ENCODE measurements around the gene ATG10.
"Not testable (repeated sequence)": the region's sequence is repeated elsewhere in the genome, so short reads cannot be mapped to it uniquely, and the experiment has no call there.

Gene ATG10

DNA sequence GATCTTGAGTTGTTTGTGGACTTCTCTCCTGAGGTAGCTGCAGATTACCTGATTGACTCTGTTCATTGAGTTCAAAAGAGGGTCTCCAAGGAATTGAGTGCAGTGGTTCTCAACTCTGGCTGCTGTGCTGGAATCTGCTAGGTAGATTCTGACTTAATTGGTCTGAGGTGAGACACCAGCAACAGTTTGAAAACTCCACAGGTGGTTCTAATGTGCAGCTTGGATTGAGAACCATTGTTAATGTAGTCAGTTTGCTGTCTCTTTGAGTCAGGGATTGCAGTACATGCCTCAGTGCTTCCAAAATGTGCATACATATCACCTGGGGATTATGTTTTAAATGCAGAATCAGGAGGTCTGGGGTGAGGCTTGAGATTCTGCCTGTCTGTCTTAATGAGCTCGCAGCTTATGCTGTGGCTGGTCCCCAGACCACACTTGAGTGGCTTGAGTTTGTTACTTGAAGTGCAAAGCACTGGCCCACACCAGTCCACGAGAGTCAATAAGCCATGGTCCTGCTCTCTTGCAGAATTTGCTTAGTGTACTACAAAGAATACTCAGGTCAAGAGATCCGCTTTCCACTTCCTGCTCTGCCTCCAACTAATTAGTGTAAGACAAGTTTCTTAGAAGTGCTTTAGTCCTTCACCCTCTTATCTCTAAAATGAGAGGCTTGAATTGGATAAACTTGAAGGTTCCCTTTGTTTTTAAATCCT is 82.3 kb downstream of the ATG10 start:
- DNase-seq (ENCODE audit: low read depth in 2 of 2), result no peak

DNA sequence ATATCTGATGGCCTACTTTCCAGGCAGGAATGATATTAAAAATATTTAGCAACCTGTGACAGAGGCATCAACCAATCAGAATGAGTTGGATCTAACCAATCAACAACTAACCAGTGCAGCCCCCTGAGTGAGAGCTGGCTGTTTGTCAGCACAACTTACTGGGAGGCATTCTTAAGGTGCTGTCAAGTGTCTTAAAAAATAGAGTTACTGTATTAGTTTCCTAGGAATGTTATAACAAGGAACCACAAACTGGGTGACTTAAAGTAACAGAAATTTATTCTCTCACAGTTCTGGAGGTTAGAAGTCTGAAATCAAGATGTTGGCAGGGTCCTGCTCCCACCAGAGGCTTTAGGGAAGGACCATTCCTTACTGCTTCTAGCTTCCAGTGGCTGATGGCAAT is 85.2 kb downstream of the ATG10 start:
- DNase-seq (ENCODE audit: low read depth in 2 of 2), result no peak

DNA sequence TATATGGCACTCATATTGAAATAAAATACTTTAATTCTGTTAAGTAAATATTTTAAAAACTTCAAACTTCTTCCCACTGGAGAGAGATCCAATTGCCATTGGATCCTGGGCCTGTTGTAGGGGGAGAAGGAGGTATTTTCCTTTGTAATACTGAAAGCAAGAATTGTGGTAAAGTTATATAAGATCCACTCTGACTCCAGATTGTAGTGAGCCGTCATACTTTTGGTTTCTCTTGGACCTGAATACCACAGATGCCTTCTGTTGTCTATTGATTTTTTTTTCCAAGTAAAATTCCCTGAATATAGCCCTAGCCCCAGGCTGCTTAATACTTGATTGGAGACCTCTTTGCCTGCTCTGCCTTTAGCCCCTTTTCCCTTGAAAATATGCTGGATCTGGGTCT is 86.9 kb downstream of the ATG10 start:
- DNase-seq (ENCODE audit: low read depth in 2 of 2), result no peak

DNA sequence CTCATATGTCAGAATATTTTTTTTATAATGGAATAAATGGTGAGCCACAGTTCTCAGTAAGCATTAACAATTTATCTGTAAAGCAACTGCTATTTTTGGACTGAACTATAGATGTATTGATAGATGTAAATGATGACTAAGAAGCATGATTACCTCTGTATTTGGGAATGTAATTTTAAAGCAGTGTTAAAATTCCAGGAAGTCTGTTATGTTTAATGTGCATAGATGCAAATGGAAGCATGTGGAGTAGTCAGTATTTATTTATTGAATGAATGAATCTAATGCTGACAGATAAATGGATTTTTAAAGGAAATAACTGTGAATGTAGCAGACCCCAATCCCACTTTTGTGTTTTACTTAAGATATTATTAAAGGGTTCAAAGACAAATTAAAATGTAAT is 95.0 kb downstream of the ATG10 start:
- no peak for DNase-seq (ENCODE audit: low read depth in 2 of 2)

DNA sequence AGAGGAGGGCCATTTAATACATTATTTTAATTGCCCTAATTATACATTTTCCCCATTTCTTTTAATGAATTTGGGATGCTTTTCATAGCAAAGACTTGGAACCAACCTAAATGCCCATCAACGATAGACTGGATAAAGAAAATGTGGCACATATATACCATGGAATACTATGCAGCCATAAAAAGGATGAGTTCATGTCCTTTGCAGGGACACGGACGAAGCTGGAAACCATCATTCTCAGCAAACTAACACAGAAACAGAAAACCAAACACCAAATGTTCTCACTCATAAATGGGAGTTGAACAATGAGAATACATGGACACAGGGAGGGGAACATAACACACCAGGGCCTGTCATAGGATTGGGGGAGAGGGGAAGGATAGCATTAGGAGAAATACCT is 96.2 kb downstream of the ATG10 start:
- not testable (repeated sequence) for DNase-seq (ENCODE audit: low read depth in 2 of 2)

DNA sequence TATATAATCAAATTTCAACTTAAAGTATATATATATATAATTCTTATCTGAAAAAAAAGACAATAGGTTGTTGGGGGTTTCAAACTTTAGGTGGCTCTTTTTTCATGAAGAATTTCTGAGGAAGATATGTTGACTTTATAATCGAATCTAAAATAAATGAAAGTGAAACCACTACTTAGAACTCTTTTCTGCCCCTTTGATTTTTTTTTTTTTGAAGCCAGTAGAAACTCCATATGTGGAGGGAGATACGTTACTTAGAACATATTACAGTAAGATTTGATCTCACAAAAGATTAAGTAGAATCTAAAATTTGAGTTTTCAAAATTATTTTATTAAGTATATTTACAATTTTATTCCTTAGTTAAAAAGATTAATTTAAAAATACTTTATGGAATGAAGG is 96.9 kb downstream of the ATG10 start:
- no peak for DNase-seq (ENCODE audit: low read depth in 2 of 2)

DNA sequence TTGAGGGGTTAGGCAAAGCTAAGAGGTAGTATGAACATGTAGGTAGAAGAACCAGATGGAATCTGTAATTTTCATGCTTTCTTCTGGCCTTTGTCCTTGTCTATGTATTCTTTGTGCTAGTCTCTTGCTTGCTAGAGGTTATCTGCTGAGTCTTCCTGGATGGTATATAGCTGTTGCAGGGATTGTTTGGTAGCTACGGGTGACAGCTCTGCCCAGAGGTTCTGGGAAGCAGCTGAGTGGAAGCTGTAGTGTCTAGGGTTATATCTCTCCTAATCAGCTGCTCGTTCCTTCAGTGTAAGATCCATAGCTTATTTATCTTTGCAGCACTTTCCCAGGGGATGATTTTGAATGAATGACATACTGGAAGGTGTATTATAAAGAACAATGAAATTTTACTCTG is 100.3 kb downstream of the ATG10 start:
- DNase-seq (ENCODE audit: low read depth in 2 of 2), result no peak

DNA sequence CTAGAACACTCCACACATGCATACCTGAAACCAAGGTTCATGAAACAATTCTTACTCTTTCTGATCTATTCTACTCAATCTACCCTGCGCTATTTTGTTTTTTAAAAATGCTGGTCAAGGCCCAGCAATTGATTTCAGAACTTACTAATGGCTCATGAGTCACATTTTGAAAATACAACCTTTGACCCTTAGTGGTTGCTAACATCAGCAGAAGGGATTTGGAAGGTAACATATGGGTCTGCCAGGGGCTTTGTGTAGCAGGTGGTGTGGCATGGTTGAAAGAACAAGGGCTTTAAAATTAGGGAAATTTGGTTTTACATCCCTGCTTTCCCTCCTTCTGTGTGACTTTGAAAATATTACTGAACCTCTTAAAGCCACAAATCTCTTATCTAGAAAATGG is 101.4 kb downstream of the ATG10 start:
- no peak for DNase-seq (ENCODE audit: low read depth in 2 of 2)

DNA sequence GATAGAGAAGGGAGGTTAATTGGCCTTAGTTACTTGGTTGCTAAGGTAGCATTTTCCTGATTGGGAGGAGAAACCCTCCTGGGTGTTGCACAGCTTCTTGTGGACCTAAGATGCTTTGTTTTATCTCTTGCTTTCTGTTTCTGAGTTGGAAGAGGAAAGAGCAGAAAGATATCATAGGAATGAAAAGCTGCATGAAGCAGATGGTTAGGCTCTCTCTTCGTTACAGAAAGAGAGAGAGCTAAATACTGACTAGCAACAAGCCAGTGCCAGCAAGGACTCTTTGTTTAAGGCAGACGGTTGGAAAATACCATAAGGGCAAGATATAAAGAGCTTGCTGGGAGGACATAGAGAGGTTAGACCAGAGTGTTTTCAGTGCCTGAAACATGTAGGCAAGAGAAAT is 103.1 kb downstream of the ATG10 start:
- no peak for DNase-seq (ENCODE audit: low read depth in 2 of 2)

DNA sequence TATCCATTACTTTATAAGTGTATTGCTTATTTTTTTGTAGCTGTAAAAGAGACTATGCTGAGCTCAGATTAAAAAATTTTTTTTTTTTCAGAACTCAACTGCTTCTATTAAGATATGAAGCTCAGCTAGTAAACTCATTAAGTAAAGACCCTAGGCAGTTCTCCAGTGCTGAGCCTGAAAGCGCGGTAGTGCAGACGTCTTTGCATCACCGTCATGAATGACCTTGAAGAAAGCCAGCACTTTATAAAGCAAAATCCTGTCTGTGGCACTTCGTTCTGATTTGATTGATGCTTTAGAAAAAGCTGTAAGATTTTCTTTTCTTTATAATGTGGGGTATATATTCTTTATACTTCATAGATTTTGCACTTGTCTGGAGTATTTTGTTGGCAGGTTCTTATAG is 105.7 kb downstream of the ATG10 start:
- no peak for DNase-seq (ENCODE audit: low read depth in 2 of 2)

DNA sequence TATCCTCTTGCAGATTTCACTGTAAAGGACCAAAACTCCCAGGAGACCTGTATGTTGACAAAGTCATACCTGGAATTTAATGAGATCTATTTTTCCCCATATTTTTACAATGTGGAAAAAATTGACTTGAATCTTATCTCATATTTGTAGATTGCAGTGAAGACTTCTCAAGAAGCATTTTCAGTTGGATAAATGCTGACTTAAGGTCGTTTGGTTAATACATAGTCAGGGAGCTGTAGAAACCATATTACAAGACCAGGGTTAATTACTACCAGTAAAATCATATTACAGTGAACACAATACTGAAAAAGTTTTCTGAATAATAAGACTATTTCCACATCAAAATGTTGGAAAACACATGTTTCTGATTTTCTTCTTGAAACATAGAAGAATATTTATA is 119.8 kb downstream of the ATG10 start:
- DNase-seq (ENCODE audit: low read depth in 2 of 2), result no peak

DNA sequence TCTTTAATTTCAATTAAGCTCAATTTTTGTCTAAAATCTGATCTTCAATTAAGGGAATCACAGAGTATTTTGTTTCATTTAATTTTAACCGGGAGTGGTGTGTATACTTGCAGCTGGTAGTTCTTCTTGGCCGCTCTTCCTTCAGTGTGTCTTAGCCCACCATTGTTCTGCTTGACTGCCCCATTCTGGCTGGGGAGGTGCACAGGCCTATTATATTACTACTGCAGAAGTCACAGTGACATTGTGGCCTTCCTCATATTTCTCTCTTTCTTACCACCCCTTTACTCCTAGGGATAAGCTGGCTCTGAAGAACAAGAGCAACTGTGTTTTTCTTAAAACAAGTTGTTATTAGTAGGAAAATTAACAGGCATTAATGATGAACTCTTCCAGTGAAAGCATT is 123.7 kb downstream of the ATG10 start:
- no peak for DNase-seq (ENCODE audit: low read depth in 2 of 2)

DNA sequence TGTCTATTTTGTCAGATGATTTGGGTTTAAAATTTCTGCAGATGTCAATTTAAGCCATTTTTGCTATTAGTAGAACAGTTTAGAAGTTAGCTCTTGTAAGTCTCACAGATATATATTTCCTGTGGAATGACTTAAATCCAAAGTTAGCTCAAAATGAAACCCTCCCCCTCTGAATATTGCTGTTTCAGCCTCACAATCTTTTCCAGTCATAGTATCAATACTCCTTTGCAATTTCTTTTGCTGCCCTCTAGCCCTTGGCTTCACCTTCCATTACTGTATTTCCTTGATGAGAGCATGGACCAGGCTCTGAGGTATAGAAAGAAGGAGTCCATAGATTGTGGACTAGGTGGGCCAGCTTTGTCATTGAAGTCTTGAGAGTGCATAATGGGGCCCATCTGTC is 124.4 kb downstream of the ATG10 start:
- DNase-seq (ENCODE audit: low read depth in 2 of 2), result no peak

DNA sequence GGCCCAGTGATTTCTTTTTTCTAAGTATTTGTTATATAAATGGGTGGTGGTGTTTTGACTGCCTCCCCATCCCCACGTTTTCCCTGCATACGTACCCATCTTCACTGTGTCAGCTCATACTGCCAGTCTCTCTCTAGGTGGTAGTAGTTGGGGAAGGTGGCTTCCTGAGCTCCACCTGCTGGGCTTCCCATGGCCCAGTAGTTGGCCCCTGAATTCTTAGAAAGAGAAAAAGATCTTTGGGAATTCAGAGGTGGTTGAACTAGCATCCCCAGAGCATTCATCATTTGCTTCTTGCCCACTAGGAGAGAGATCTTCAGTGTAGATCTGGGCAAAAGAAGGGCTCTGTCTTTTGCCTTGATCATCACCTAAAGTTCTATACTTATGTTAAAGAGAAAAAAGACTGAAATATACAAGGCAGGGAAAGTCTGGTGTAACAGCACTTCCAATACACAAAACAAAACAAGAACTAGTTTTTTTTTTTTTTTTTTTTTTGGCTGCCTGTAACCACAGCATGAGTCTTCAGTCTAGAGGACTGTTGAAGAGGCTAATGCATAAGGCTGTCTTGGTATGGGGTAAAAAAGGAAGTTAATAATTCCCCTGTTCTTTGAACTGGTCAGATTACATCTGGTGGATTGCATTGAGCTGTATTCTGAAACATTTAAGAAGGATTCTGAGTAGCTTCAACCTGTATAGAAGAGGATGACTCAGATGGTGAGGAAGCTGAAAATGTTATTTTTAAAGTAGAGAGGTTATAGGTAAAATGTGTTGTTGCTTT is 128.7 kb downstream of the ATG10 start:
- no peak for DNase-seq (ENCODE audit: low read depth in 2 of 2)

DNA sequence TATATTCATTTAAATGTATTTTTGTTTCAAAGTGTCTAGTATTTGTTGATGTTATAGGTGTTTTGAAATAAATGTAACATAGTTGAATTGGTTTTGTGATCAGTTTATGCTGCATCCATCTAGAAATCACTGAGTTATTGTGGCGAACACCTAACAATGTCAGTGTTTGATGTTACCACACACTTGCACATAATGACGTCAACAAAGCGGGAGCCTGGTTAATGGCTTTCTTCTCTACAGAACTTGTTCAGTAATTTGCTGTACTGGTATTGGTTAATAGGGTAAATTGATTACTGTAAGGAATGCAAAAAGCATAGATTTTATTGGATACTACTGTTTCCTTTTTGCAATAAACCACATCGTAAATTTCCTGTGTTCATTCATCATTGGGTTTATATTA is 133.0 kb downstream of the ATG10 start:
- no peak for DNase-seq (ENCODE audit: low read depth in 2 of 2)

DNA sequence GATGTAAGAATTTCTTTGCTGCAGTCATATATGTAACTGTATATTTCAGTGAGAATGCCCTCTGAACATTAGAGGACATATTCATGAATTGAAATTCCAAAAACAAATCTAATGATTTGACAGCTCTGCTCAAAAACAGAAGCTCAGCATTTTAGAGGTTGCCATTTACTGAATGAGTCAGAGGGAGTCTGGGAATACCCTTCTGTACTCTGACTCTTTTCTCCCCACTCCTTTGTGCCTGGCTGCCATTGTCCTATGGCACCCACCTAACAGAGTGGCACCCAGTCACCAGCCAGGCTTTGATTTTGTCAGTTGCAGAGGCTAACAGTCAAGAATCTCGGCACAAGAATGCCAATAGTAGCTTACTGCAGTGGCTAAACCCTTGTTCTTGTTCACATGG is 133.6 kb downstream of the ATG10 start:
- no peak for DNase-seq (ENCODE audit: low read depth in 2 of 2)

DNA sequence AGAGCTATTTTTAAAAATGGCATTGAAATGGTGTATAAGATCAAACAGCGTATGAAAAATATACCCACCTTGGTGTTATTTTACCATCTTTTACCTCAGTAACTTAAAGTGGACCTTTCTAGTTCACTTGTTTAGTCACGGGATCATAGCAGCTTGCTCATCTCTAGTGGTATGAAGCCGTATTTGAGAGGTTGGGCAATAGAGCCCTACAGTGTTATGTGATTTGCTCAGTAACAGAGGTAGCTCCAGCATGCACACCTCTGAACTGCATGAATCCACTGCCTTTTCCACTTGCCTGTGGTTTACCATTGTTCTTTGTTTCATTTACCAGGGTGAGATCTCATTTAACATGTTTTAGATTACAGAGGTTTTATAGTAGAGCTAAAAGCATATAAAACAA is 134.4 kb downstream of the ATG10 start:
- no peak for DNase-seq (ENCODE audit: low read depth in 2 of 2)

DNA sequence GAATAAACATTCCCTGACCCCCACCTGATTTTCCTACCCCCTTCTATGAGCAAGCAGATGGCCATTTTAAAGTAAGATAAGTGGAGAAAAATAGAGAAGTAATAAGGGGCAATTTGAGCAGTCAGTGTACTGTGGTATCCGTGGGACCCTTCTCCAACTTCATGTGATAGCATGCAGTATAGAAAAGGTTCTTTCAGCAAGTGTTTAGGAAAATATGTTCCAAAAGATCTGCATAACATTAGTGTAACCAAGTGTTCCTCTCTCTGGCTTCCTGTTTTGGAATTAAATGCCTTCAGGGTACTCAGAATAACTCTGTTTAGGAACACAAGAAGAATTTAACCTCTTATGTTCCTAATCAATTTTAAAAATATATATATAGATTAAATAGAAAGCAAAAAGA is 134.9 kb downstream of the ATG10 start:
- no peak for DNase-seq (ENCODE audit: low read depth in 2 of 2)

DNA sequence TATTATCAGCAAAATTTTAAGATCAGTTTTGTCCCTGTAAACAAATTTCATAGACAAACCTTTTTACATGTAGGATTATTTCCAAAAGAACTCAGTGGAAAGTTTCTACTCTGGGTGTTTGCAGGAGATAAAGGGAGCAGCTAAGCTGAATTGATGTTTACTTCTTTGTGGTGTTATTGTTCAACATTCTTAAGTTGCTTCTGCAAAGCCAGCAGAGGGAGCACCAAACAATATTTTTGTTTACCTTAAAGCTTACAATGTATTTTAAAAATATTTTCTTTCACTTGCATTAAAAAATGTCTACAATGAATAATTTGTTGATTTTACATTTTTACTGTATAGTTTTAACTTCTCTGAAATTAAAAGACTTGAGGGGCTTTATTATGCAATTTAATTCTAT is 135.4 kb downstream of the ATG10 start:
- DNase-seq (ENCODE audit: low read depth in 2 of 2), result no peak

DNA sequence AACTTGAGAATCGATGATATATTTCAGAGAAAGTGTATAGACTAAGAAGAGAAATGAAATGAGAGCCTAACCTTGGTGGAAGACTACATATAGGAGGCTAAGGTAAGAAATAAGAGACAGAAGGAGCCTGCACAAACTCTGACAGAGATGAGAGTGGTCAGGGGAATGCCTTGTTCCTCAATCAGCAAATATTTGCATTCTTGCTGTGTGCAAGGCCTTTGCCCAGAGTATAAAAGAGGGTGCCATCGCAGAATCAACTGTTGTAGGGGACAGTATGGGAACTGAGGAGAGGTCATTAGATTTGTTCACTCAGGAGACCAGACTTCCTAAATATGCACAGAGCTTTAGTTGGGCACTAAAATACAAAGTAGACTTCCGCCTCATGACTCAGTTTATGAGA is 137.2 kb downstream of the ATG10 start:
- DNase-seq (ENCODE audit: low read depth in 2 of 2), result no peak

DNA sequence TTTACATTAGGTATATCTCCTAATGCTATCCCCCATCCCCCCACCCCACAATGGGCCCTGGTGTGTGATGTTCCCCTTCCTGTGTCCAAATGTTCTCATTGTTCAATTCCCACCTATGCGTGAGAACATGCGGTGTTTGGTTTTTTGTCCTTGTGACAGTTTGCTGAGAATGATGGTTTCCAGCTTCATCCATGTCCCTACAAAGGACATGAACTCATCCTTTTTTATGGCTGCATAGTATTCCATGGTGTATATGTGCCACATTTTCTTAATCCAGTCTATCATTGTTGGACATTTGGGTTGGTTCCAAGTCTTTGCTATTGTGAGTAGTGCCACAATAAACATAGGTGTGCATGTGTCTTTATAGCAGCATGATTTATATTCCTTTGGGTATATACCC is 138.1 kb downstream of the ATG10 start:
- DNase-seq (ENCODE audit: low read depth in 2 of 2), result not testable (repeated sequence)

DNA sequence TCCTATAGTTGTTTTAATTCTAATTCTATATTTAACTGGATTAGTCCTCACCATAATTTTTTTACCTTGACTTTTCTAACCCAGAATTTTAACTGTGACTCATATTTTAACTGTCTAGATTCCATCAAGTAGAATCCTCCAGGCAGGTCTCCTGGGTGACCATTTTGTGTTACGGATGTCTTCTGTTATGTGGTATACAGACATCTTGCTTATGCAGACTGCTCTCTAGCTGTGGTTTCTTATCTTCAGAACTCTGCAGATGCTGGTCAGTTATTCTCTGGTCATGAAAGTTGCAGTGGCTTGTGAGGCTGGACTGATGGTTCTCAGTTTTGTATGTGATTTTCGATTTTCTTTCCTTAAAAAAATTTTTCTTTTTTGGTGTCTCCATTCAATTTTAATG is 139.4 kb downstream of the ATG10 start:
- DNase-seq (ENCODE audit: low read depth in 2 of 2), result no peak

DNA sequence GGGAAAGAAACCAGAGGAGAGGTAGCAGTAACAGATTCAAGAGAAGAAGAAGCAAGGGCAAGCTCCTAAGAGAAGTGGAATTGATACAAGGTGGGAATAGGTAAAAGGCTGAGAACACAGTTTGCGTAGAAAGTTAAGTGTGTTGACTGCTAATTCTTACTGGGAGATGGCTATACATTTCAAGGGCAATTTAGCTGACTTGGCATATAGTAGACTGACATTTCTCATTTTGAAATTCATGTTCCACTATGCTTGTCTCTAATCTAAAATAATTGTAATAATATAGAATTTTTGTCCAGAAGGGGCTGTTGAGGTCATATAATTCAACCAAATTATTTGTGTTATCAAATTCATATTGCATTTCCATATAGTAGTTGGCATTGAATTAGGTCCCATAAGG is 144.0 kb downstream of the ATG10 start:
- DNase-seq (ENCODE audit: low read depth in 2 of 2), result no peak

DNA sequence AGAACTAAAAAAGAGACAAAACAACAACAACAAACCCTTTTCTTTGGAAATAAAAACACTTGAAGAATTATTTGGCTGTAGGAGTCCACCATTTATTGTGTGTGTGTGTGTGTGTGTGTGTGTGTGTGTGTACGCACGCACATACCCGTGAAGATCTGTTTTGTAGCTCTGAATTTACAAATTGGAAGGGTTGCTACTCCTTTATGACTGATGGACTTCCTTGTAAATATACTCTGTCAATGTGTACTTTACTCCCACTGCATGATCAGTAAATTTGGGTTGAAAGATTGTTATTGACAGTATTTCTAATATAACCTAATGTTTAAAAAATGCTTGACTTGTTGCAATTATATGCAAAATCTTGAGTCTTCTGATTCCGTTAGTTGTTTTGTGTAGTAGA is 148.1 kb downstream of the ATG10 start:
- DNase-seq (ENCODE audit: low read depth in 2 of 2), result no peak

Data from stimulated activated CD8-positive, alpha-beta memory T cell treated with anti-CD3 and anti-CD28 coated beads, Interleukin-2, amount 100 ng/mL, for 1 hour (primary cell).